H1 (cell line): ENCODE results near the gene RHOBTB3. TPM values are rescaled to one million over a fixed set of nuclear protein-coding genes. Genes with fewer than 3 reads are reported as not detected.

Source experiments
- CTCF ChIA-PET: fragments of 300-600 bp; sonication (Branson Sonifier 250); formaldehyde crosslinking; loops from one replicate; lab custom pipeline; 2021; ENCODE audit not compliant: partially characterized antibody; lab: Charles Lee
- POLR2A ChIA-PET: fragments of 300-600 bp; sonication (Branson Sonifier 250); formaldehyde crosslinking; loops from one replicate; lab custom pipeline; 2021; ENCODE audit warnings: inconsistent platforms; ENCODE audit not compliant: partially characterized antibody; lab: Charles Lee
- DNase-seq, 2 experiments: peaks; one replicate each; pipeline versions ENCODE4 v3.0.0 to v3.0.0-alpha.2; 2010 to 2022; ENCODE audit warnings: low spot score in 2 of 2, low read depth in 1 of 2, mixed read lengths in 1 of 2
- FAIRE-seq: peaks from 2 replicates; lab custom pipeline; 2011; peaks lifted over from hg19 to GRCh38; lab: Jason Lieb, UNC
- H2AFZ ChIP-seq: 2 replicates; pipeline ENCODE4 v1.8.1; 2012; ENCODE audit warnings: low read length, inconsistent platforms
- H2AK5ac ChIP-seq: 2 replicates; pipeline ENCODE4 v1.6.1; 2013; ENCODE audit warnings: low read depth, low read length
- H2BK120ac ChIP-seq: replicated peaks from 2 replicates; pipeline ENCODE3; 2013; ENCODE audit warnings: low read depth, low read length, inconsistent platforms
- H2BK12ac ChIP-seq: 2 replicates; pipeline ENCODE4 v1.6.1; 2013; ENCODE audit warnings: low read depth, low read length
- H2BK15ac ChIP-seq: 2 replicates; pipeline ENCODE4 v1.6.1; 2013; ENCODE audit warnings: low read length
- H2BK20ac ChIP-seq: 2 replicates; pipeline ENCODE4 v1.6.1; 2013; ENCODE audit warnings: low read length
- H2BK5ac ChIP-seq: 2 replicates; pipeline ENCODE4 v1.6.1; 2013; ENCODE audit warnings: low read depth, low read length
- H3K14ac ChIP-seq: 2 replicates; pipeline ENCODE4 v1.6.1; 2013; ENCODE audit warnings: inconsistent platforms; ENCODE audit not compliant: insufficient read length
- H3K18ac ChIP-seq: 2 replicates; pipeline ENCODE4 v1.6.1; 2013; ENCODE audit warnings: low read length; ENCODE audit errors: extremely low read depth
- H3K23ac ChIP-seq: 2 replicates; pipeline ENCODE4 v1.6.1; 2013; ENCODE audit warnings: inconsistent platforms; ENCODE audit not compliant: insufficient read length
- H3K23me2 ChIP-seq: 2 replicates; pipeline ENCODE4 v1.6.1; 2013; ENCODE audit warnings: low read depth, low read length
- H3K27ac ChIP-seq: 2 replicates; pipeline ENCODE4 v1.6.1; 2011; ENCODE audit warnings: low read depth, low read length, inconsistent platforms
- H3K27me3 ChIP-seq, 4 experiments: replicated peaks in 1 of 4; 1 replicate in 1 of 4; 2 replicates in 3 of 4; pipeline versions ENCODE4 v1.6.1 to v1.8.1; 2011 to 2013; ENCODE audit warnings: low read length in 3 of 4, mild to moderate bottlenecking in 3 of 4, inconsistent platforms in 2 of 4, mixed read lengths in 2 of 4, moderate library complexity in 1 of 4; ENCODE audit not compliant: control insufficient read depth in 3 of 4, insufficient read depth in 3 of 4; ENCODE audit errors: extremely low read depth in 1 of 4
- H3K36me3 ChIP-seq, 4 experiments: 2 replicates each; pipeline versions ENCODE4 v1.6.1 to v1.8.1; 2011 to 2013; ENCODE audit warnings: mild to moderate bottlenecking in 4 of 4, low read length in 3 of 4, moderate library complexity in 2 of 4, control low read depth in 1 of 4, inconsistent platforms in 1 of 4; ENCODE audit not compliant: insufficient read depth in 4 of 4, control insufficient read depth in 2 of 4
- H3K4ac ChIP-seq: replicated peaks from 2 replicates; pipeline ENCODE3; 2013; ENCODE audit warnings: low read length, low read depth, mixed read lengths, inconsistent platforms; ENCODE audit not compliant: insufficient read length
- H3K4me1 ChIP-seq, 4 experiments: replicated peaks in 1 of 4; 1 replicate in 1 of 4; 2 replicates in 3 of 4; pipeline versions ENCODE4 v1.6.1 to v1.8.1; 2011 to 2013; ENCODE audit warnings: low read length in 3 of 4, inconsistent platforms in 2 of 4, mixed read lengths in 1 of 4; ENCODE audit not compliant: insufficient read depth in 4 of 4, control insufficient read depth in 3 of 4
- H3K4me2 ChIP-seq, 2 experiments: 2 replicates each; pipeline versions ENCODE4 v1.6.1 to v1.8.1; 2011 to 2013; ENCODE audit warnings: low read depth in 2 of 2, low read length in 2 of 2, control low read depth in 1 of 2, inconsistent platforms in 1 of 2, mild to moderate bottlenecking in 1 of 2; ENCODE audit not compliant: insufficient read depth in 1 of 2
- H3K4me3 ChIP-seq, 4 experiments: fragments of 200-600, 300-600 bp in 1 of 4; sonication (generic), shearing (Covaris generic), sonication (Bioruptor Twin) in 1 of 4; 2 replicates each; pipeline versions ENCODE4 v1.5.1 to v1.8.1; 2011 to 2016; ENCODE audit warnings: low read length in 4 of 4, low read depth in 3 of 4, control low read depth in 2 of 4, inconsistent platforms in 2 of 4, mild to moderate bottlenecking in 2 of 4, mixed read lengths in 1 of 4, moderate library complexity in 1 of 4; ENCODE audit not compliant: insufficient read depth in 2 of 4; ENCODE audit errors: extremely low read depth in 1 of 4
- H3K56ac ChIP-seq: replicated peaks from 2 replicates; pipeline ENCODE3; 2013; ENCODE audit warnings: low read depth, mild to moderate bottlenecking, mixed read lengths, low read length, inconsistent platforms; ENCODE audit not compliant: insufficient read length
- H3K79me1 ChIP-seq: 2 replicates; pipeline ENCODE4 v1.6.1; 2013; ENCODE audit warnings: low read depth, low read length, control low read depth
- H3K79me2 ChIP-seq, 2 experiments: 2 replicates each; pipeline versions ENCODE4 v1.6.1 to v1.8.1; 2012 to 2013; ENCODE audit warnings: low read length in 2 of 2, mild to moderate bottlenecking in 2 of 2, inconsistent platforms in 1 of 2; ENCODE audit not compliant: insufficient read depth in 2 of 2, control insufficient read depth in 1 of 2
- H3K9ac ChIP-seq, 4 experiments: replicated peaks in 1 of 4; 1 replicate in 1 of 4; 2 replicates in 3 of 4; pipeline versions ENCODE4 v1.6.1 to v1.8.1; 2011 to 2013; ENCODE audit warnings: low read depth in 3 of 4, low read length in 3 of 4, control low read depth in 2 of 4, mild to moderate bottlenecking in 2 of 4, moderate library complexity in 2 of 4, inconsistent platforms in 1 of 4; ENCODE audit errors: extremely low read depth in 1 of 4
- H3K9me3 ChIP-seq, 2 experiments: 2 replicates each; pipeline versions ENCODE4 v1.6.1 to v1.8.1; 2012 to 2013; ENCODE audit warnings: mild to moderate bottlenecking in 2 of 2, moderate library complexity in 2 of 2, control low read depth in 1 of 2, inconsistent platforms in 1 of 2, low read depth in 1 of 2, low read length in 1 of 2, mixed read lengths in 1 of 2; ENCODE audit not compliant: insufficient read depth in 2 of 2
- H4K20me1 ChIP-seq, 2 experiments: replicated peaks in 1 of 2; 2 replicates each; pipeline versions ENCODE3 to v1.8.1; 2011 to 2013; ENCODE audit warnings: inconsistent platforms in 2 of 2, low read length in 2 of 2, mild to moderate bottlenecking in 1 of 2; ENCODE audit not compliant: insufficient read depth in 2 of 2, control insufficient read depth in 1 of 2
- H4K5ac ChIP-seq: 2 replicates; pipeline ENCODE4 v1.6.1; 2013; ENCODE audit warnings: low read length, low read depth, mixed read lengths, inconsistent platforms; ENCODE audit not compliant: insufficient read length
- H4K8ac ChIP-seq: 2 replicates; pipeline ENCODE4 v1.8.0; 2013; ENCODE audit warnings: mild to moderate bottlenecking, moderate library complexity, low read length, inconsistent platforms; ENCODE audit not compliant: insufficient read depth; ENCODE audit errors: extremely low read depth
- H4K91ac ChIP-seq: replicated peaks from 2 replicates; pipeline ENCODE3; 2013; ENCODE audit warnings: low read length, mixed read lengths, inconsistent platforms; ENCODE audit not compliant: insufficient read length
- BACH1 ChIP-seq: IDR thresholded peaks from 2 replicates; pipeline ENCODE4 v1.6.1; 2012; ENCODE audit warnings: low read length, improper control_type of control experiment
- EGR1 ChIP-seq: IDR thresholded peaks from 2 replicates; pipeline ENCODE4 v1.6.1; 2011; ENCODE audit warnings: low read depth, low read length, borderline replicate concordance
- GTF2F1 ChIP-seq: IDR thresholded peaks from 2 replicates; pipeline ENCODE4 v1.6.1; 2012; ENCODE audit warnings: low read depth, low read length, improper control_type of control experiment, borderline replicate concordance
- KDM4A ChIP-seq: IDR thresholded peaks from one replicate; pipeline ENCODE4 v1.7.1; 2012; ENCODE audit warnings: low read depth, mild to moderate bottlenecking, moderate library complexity, low read length, inconsistent platforms; ENCODE audit not compliant: severe bottlenecking
- RAD21 ChIP-seq, 2 experiments: IDR thresholded peaks in 1 of 2; conservative IDR thresholded peaks in 1 of 2; 2 replicates each; pipeline ENCODE4 v1.6.1; 2011; ENCODE audit warnings: low read depth in 2 of 2, low read length in 2 of 2, improper control_type of control experiment in 1 of 2, inconsistent platforms in 1 of 2, mild to moderate bottlenecking in 1 of 2, moderate library complexity in 1 of 2
- YY1 ChIP-seq: IDR thresholded peaks from 2 replicates; pipeline ENCODE4 v1.6.1; 2011; ENCODE audit warnings: low read depth, mild to moderate bottlenecking, low read length
- WGBS, 2 experiments: shearing (Covaris generic) in 1 of 2; methylation state at CpG; one replicate each; pipeline versions ENCODE4 v1.1.6 to v1.1.7; 2013 to 2015; ENCODE audit warnings: low lambda C conversion rate in 2 of 2, mixed read lengths in 2 of 2, inconsistent platforms in 1 of 2, low coverage in 1 of 2, missing lambda C conversion rate in 1 of 2; ENCODE audit not compliant: insufficient replicate concordance in 2 of 2, insufficient coverage in 1 of 2, insufficient read length in 1 of 2; ENCODE audit errors: extremely low coverage in 1 of 2, missing lambda C conversion rate in 1 of 2; 5-methylcytosine and 5-hydroxymethylcytosine counted together
- polyA plus RNA-seq, 7 experiments: library from polyadenylated mRNA; depleted of rRNA in 3 of 7; stranded (reverse) in 5 of 7; unstranded in 2 of 7; fragments of >200 nt in 5 of 7; fragments of 200-250 nt in 2 of 7; gene quantifications; 1 replicate in 5 of 7; 2 replicates in 1 of 7; 4 replicates in 1 of 7; pipeline versions ENCODE4 v1.2.1 to v1.2.3, GENCODE V29; 2011 to 2013; ENCODE audit warnings: missing spikeins in 2 of 7, mixed read lengths in 2 of 7
- total RNA-seq: library from RNA; stranded (reverse); fragmentation: NEBNext Ultra II Directional; extraction: Animal tissue kit (Norgen Biotek cat#: 25700); gene quantifications from 2 replicates; pipeline ENCODE4 v1.2.1, GENCODE V29; 2021
- TF ChIP-seq, protein P1 (sequence below): IDR thresholded peaks from 2 replicates; pipeline ENCODE4 v1.6.1; 2012; ENCODE audit warnings: inconsistent platforms

RHOBTB3 gene
- total and polyA plus RNA-seq, 2 of the 8 experiments (the other 6 are each of a cell fraction or from before 2014, with no cell fraction given): 8.2 to 17.5 TPM

DNA sequence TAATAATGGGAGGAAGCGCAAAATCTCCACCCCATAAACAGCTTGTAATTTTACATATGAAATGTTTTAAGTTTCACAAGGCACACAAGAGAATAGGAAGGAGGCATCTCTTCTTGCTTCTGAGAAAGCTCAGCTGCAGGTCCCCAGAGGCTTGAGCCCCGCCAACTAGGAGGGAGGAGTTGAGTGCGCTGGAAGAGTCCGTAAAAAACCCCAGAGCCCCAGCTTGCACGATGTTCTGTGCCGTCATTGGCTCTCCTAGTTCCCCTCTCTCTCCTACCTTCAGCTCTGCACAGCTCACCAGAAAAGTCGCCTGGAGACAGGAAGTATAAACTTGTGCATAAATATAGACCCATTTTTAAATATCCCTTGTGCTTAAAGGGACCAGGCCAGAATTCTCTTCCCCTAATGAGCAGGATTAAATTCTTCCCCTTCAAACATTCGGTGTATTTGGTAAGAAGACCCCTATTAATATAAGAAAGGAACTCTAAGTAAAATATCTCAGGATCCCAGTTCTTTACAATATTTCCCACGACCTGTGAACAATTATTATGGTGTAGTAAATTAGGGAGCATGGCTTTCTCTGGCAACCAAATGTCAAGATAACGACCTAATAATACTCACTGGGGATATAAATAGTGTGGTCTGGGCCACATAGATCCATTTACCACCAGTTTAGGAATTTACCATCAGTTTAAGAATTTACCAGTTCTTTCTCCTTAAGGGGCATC, 77.7 kb downstream of the RHOBTB3 start:
- H3K27ac ChIP-seq: no peak overlapping the region
- CTCF ChIA-PET: interaction anchor here (0.6 to 2.3 kb wide), 7 partner anchors 20 to 41 kb away, joined by 3 to 9 read pairs (median 4); no protein-coding TSS in a partner anchor
- POLR2A ChIA-PET: interaction anchor here (1.1 kb wide), 1 partner anchor 28 kb away, joined by 3 read pairs; no protein-coding TSS in a partner anchor
- no peaks in the 10 kb centered on the region for H3K79me2 ChIP-seq
- no peak overlapping the region for H3K9ac ChIP-seq
- no peak for DNase-seq
- H2AK5ac ChIP-seq: no peak overlapping the region
- H3K23ac ChIP-seq: no peak overlapping the region
- H4K5ac ChIP-seq: no peak overlapping the region
- no peak overlapping the region for H3K4ac ChIP-seq
- H3K23me2 ChIP-seq: no peaks in the 10 kb centered on the region
- H3K4me3 ChIP-seq: no peak overlapping the region
- no peak for FAIRE-seq
- H2BK120ac ChIP-seq: no peak overlapping the region
- no peak overlapping the region for H3K14ac ChIP-seq
- H2BK5ac ChIP-seq: no peak overlapping the region
- 80% methylated on average over 9 of the region's 10 CpGs; no CpG with 5 or more reads in 1 of the 2 experiments for whole genome bisulfite sequencing, 2 experiments
- no peak overlapping the region for H2BK20ac ChIP-seq
- no peak overlapping the region for H4K8ac ChIP-seq
- no peak overlapping the region for H2BK12ac ChIP-seq
- TF ChIP-seq, protein P1, sequence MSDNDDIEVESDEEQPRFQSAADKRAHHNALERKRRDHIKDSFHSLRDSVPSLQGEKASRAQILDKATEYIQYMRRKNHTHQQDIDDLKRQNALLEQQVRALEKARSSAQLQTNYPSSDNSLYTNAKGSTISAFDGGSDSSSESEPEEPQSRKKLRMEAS: no peak
- TF ChIP-seq GTF2F1 (no peak), KDM4A (no peak), YY1 (no peak), RAD21 (IDR thresholded peaks at IDR 0.05 in 1 of 2, conservative IDR thresholded peaks at IDR 0.05 in 1 of 2; ENCODE audit: low read depth in 2 of 2, low read length in 2 of 2) (no peak), EGR1 (no peak), BACH1 (no peak)
- H4K20me1 ChIP-seq: no peaks in the 10 kb centered on the region
- H3K36me3 ChIP-seq: no peaks in the 10 kb centered on the region
- no peak overlapping the region for H3K18ac ChIP-seq
- peaks cover 0 to 14% (median 7%) of the 10 kb centered on the region in 4 experiments; a peak in 4 of 7 replicates for H3K4me1 ChIP-seq
- no peaks in the 10 kb centered on the region for H3K27me3 ChIP-seq
- no peak overlapping the region for H3K56ac ChIP-seq
- no peak overlapping the region for H2AFZ ChIP-seq
- no peak overlapping the region for H3K4me2 ChIP-seq
- no peak overlapping the region for H2BK15ac ChIP-seq
- H4K91ac ChIP-seq: no peak overlapping the region
- no peaks in the 10 kb centered on the region for H3K79me1 ChIP-seq
- H3K9me3 ChIP-seq: no peaks in the 10 kb centered on the region
